KMS-11 (cell line): Measurements from ENCODE around the gene KCTD3.

Source experiments
- H2AFZ ChIP-seq: fragments of 200-600 bp; sonication (generic); 2 replicates; pipeline ENCODE4 v1.6.1; 2016; ENCODE audit warnings: antibody characterized with exemption, mixed run types, low read depth
- H3K27ac ChIP-seq: fragments of 200-600 bp; sonication (generic); 2 replicates; pipeline ENCODE4 v1.6.1; 2016; ENCODE audit warnings: mild to moderate bottlenecking, mixed run types
- H3K27me3 ChIP-seq: fragments of 200-600 bp; sonication (generic); 2 replicates; pipeline ENCODE4 v1.6.1; 2017; ENCODE audit warnings: mild to moderate bottlenecking, low read depth, mixed run types, moderate library complexity; ENCODE audit not compliant: insufficient read depth
- H3K36me3 ChIP-seq: fragments of 200-600 bp; sonication (generic); 2 replicates; pipeline ENCODE4 v1.6.1; 2017; ENCODE audit warnings: mild to moderate bottlenecking, mixed run types; ENCODE audit not compliant: insufficient read depth
- H3K4me1 ChIP-seq: fragments of 200-600 bp; sonication (generic); 2 replicates; pipeline ENCODE4 v1.6.1; 2016; ENCODE audit warnings: mild to moderate bottlenecking, low read depth, mixed run types; ENCODE audit not compliant: poor library complexity, severe bottlenecking
- H3K4me2 ChIP-seq: fragments of 200-600 bp; sonication (generic); 2 replicates; pipeline ENCODE4 v1.7.0; 2016; ENCODE audit warnings: mild to moderate bottlenecking, mixed run types
- H3K4me3 ChIP-seq: fragments of 200-600 bp; sonication (generic); IDR thresholded peaks from 2 replicates; pipeline ENCODE4 v1.6.1; 2017; ENCODE audit warnings: low read depth, low read length, mixed read lengths; ENCODE audit not compliant: insufficient read depth
- H3K79me2 ChIP-seq: fragments of 200-600 bp; sonication (generic); 2 replicates; pipeline ENCODE4 v1.6.1; 2016; ENCODE audit warnings: low read depth, mixed run types; ENCODE audit not compliant: insufficient read depth
- H3K9ac ChIP-seq: fragments of 200-600 bp; sonication (generic); 2 replicates; pipeline ENCODE4 v1.6.1; 2016; ENCODE audit warnings: mild to moderate bottlenecking, mixed run types
- H4K20me1 ChIP-seq: fragments of 200-600 bp; sonication (generic); 2 replicates; pipeline ENCODE4 v1.6.1; 2016; ENCODE audit warnings: mild to moderate bottlenecking, mixed run types; ENCODE audit not compliant: insufficient read depth
- TF ChIP-seq, protein P1 (sequence below): fragments of 200-600 bp; sonication (generic); conservative IDR thresholded peaks from 2 replicates; pipeline ENCODE4 v1.6.1; 2017; ENCODE audit warnings: low read depth, mild to moderate bottlenecking, antibody characterized with exemption, low read length, moderate library complexity, mixed read lengths

The KCTD3 gene

DNA sequence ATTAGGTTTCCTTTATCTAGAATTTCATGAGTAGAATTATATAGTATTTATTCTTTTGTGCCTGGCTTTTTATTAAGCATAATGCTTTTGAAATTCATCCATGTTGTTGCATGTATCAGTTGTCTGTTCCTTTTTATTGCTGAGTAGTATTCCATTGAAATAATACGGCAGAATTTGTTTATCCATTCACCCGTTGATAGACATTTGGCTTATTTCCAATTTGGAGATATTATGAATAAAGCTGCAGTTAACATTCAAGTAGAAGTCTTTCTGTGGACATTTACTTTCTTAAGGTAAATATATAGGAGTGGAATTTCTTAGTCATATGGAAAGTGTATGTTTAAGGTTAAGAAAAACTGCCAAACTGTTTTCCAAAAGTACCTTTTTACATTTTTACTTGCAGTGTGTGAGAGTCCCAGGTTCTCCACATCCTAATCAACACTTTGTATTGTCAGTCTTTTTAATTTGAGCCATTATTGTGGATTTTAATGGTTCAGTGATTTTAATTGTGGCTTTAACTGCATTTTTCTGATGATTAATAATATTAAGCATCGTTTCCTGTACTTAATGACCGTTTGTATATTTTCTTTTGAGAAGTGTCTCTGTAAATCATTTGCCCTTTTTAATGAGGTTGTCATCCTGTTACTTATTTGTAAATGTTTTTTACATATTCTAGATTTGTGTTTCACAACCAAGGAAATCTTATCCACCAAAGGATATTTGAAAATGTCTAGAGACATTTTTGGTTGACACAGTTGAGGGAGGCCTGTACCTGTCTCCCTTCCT lies 22.7 kb downstream of the KCTD3 start:
- TF ChIP-seq, protein P1, sequence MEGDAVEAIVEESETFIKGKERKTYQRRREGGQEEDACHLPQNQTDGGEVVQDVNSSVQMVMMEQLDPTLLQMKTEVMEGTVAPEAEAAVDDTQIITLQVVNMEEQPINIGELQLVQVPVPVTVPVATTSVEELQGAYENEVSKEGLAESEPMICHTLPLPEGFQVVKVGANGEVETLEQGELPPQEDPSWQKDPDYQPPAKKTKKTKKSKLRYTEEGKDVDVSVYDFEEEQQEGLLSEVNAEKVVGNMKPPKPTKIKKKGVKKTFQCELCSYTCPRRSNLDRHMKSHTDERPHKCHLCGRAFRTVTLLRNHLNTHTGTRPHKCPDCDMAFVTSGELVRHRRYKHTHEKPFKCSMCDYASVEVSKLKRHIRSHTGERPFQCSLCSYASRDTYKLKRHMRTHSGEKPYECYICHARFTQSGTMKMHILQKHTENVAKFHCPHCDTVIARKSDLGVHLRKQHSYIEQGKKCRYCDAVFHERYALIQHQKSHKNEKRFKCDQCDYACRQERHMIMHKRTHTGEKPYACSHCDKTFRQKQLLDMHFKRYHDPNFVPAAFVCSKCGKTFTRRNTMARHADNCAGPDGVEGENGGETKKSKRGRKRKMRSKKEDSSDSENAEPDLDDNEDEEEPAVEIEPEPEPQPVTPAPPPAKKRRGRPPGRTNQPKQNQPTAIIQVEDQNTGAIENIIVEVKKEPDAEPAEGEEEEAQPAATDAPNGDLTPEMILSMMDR, result no peak
- Histone ChIP-seq H3K27ac (no peak overlapping the region), H3K4me3 (no peak overlapping the region), H2AFZ (no peak overlapping the region), H3K79me2 (no peaks in the 10 kb centered on the region), H4K20me1 (no peaks in the 10 kb centered on the region), H3K4me2 (no peak overlapping the region), H3K36me3 (no peaks in the 10 kb centered on the region), H3K27me3 (no peaks in the 10 kb centered on the region), H3K9ac (no peak overlapping the region), H3K4me1 (no peaks in the 10 kb centered on the region)

DNA sequence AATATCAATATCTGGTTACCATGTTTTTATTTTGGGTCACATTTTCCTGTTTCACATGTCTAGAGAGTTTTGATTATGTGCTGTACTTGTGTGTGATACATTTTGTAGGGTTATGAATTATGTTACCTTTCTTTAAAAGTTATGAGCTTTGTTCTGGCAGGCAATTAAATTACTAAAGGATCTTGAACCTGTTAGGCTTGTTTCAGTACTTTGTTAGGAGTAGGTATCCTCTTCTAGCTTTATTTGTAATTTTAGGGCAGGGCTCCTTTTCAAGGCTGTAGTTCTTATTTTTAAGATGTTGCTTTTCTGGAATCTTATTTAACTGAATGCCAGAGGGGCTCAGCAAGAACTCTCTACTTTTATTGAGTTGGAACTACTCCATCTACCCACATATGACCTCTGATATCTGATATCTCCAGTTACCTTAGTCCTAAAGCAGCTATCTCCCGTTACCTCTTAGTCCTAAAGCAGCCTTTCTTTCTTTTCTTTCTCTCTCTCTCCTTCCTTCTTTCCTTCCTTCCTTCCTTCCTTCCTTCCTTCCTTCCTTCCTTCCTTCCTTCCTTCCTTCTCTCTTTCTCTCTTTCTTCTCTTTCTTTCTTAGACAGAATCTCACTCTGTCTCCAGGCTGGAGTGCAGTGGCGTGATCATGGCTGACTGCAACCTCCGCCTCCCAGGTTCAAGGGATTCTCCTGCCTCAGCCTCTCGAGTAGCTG lies 23.8 kb downstream of the KCTD3 start:
- H3K4me2 ChIP-seq, result no peak overlapping the region
- H2AFZ ChIP-seq, result no peak overlapping the region
- H3K36me3 ChIP-seq, result no peaks in the 10 kb centered on the region
- H3K4me3 ChIP-seq, result no peak overlapping the region
- no peaks in the 10 kb centered on the region for H4K20me1 ChIP-seq
- no peak overlapping the region for H3K27ac ChIP-seq
- H3K9ac ChIP-seq, result no peak overlapping the region
- no peaks in the 10 kb centered on the region for H3K27me3 ChIP-seq
- TF ChIP-seq, protein P1, result no peak
- no peaks in the 10 kb centered on the region for H3K79me2 ChIP-seq
- H3K4me1 ChIP-seq, result no peaks in the 10 kb centered on the region

DNA sequence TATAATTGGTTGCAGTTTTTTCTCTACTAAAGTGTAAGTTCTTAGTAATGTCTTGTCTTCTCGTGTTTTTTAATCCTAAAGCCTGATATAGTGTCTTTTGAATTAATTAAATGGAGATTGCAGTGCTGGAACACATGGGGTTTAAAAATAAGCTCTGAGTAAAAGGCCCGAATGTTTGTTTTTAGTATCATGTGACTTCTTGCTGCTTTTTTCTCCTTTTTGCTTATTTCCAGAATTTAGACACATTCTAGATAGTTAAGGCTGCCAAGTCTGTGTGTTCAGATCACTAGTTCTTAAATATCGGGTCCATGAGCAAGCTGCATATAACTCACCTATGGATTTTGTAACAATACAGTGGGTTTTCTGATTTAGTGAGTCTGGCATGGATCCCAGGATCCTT lies 27.5 kb downstream of the KCTD3 start:
- TF ChIP-seq, protein P1, result no peak
- no peaks in the 10 kb centered on the region for H3K4me1 ChIP-seq

DNA sequence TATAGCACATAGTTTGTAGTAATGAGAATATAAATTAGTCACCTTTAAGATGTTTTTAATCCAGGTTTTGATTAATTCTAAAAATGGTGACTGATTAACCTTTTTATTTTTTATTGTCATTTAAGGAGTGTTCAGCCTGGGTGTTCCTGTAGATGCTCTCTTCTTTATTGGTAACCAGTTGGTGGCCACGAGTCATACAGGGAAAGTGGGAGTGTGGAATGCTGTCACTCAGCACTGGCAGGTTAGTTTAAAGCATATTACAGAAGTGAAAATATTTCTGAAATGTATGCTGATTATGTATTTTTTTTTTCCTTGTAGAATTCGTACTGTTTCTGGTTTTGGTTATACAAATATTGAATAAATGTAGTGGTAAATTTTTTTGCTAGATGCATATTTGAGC lies 28.1 kb downstream of the KCTD3 start:
- H3K4me2 ChIP-seq, result no peak overlapping the region
- no peak overlapping the region for H3K4me3 ChIP-seq
- TF ChIP-seq, protein P1, result no peak
- H2AFZ ChIP-seq, result no peak overlapping the region
- no peaks in the 10 kb centered on the region for H3K27me3 ChIP-seq
- no peak overlapping the region for H3K27ac ChIP-seq
- H3K36me3 ChIP-seq, result no peaks in the 10 kb centered on the region
- no peaks in the 10 kb centered on the region for H4K20me1 ChIP-seq
- H3K4me1 ChIP-seq, result no peaks in the 10 kb centered on the region
- no peaks in the 10 kb centered on the region for H3K79me2 ChIP-seq
- no peak overlapping the region for H3K9ac ChIP-seq

More for the DNA sequence above, 27.5 kb downstream of the KCTD3 start:
- Histone ChIP-seq H3K36me3 (no peaks in the 10 kb centered on the region), H2AFZ (no peak overlapping the region), H3K79me2 (no peaks in the 10 kb centered on the region), H3K27ac (no peak overlapping the region), H3K27me3 (no peaks in the 10 kb centered on the region), H3K9ac (no peak overlapping the region), H3K4me2 (no peak overlapping the region), H3K4me3 (no peak overlapping the region), H4K20me1 (no peaks in the 10 kb centered on the region)
